K562 (cell line): ENCODE data around the gene TRMT2A. TPM values are rescaled to one million over a fixed set of nuclear protein-coding genes. Genes with fewer than 3 reads are reported as not detected.

Source experiments
- ARID3A ChIP-seq: IDR thresholded peaks from 2 replicates; pipeline ENCODE4 v1.6.1; 2012; ENCODE audit warnings: low read depth, low read length, improper control_type of control experiment, borderline replicate concordance
- ARID3B ChIP-seq: fragments of 250-450 bp; sonication (Bioruptor Pico); IDR thresholded peaks from 2 replicates; pipeline ENCODE4 v1.4.0; 2020; ENCODE audit warnings: borderline replicate concordance
- BDP1 ChIP-seq: IDR thresholded peaks from 3 replicates; pipeline ENCODE4 v1.6.1; 2011; ENCODE audit not compliant: insufficient read length, insufficient read depth
- CREBBP ChIP-seq: IDR thresholded peaks from one replicate; pipeline ENCODE4 v1.6.1; 2012; ENCODE audit warnings: low read depth, mild to moderate bottlenecking, control low read depth, inconsistent platforms, low read length
- CUX1 ChIP-seq: fragments of 200-800 bp; sonication (Bioruptor generic); IDR thresholded peaks from 2 replicates; pipeline ENCODE4 v1.6.1; 2016; ENCODE audit warnings: missing genetic modification characterization, missing compliant biosample characterization
- FOXJ3 ChIP-seq: sonication (generic); formaldehyde crosslinking; IDR thresholded peaks from 2 replicates; pipeline ENCODE4 v1.4.0; 2020; ENCODE audit warnings: mild to moderate bottlenecking, missing genetic modification reagents
- JUN ChIP-seq, 2 experiments: sonication (generic) in 1 of 2; formaldehyde crosslinking in 1 of 2; IDR thresholded peaks; 2 replicates each; pipeline versions ENCODE4 v1.6.1 to v1.8.0; 2012 to 2022; ENCODE audit warnings: borderline replicate concordance in 2 of 2, mild to moderate bottlenecking in 2 of 2, improper control_type of control experiment in 1 of 2, low read depth in 1 of 2, low read length in 1 of 2, missing genetic modification reagents in 1 of 2
- STAT5B ChIP-seq: fragments of 250-450 bp; sonication (Bioruptor Pico); IDR thresholded peaks from 2 replicates; pipeline ENCODE4 v1.8.0; 2021; ENCODE audit warnings: mild to moderate bottlenecking, inconsistent platforms
- TCFL5 ChIP-seq: fragments of 250-450 bp; sonication (Bioruptor Pico); conservative IDR thresholded peaks from 2 replicates; pipeline ENCODE4 v1.6.1; 2021; ENCODE audit warnings: mild to moderate bottlenecking, moderate library complexity, matching md5 sums
- U2AF1 ChIP-seq: fragments of 200-400 bp; formaldehyde crosslinking; optimal IDR thresholded peaks from 2 replicates; pipeline ENCODE3; 2017; ENCODE audit warnings: mild to moderate bottlenecking, low read depth, low read length, moderate library complexity
- ZBED1 ChIP-seq: IDR thresholded peaks from 2 replicates; pipeline ENCODE4 v1.6.1; 2014
- ZBTB17 ChIP-seq: fragments of 450-650 bp; formaldehyde crosslinking; IDR thresholded peaks from 2 replicates; pipeline ENCODE4 v1.4.0; 2020; ENCODE audit warnings: mild to moderate bottlenecking
- ZBTB7A ChIP-seq: IDR thresholded peaks from 2 replicates; pipeline ENCODE4 v1.6.1; 2011; ENCODE audit warnings: low read depth, mild to moderate bottlenecking, low read length, moderate library complexity, borderline replicate concordance; ENCODE audit not compliant: control insufficient read depth
- ZBTB8A ChIP-seq: fragments of 450-650 bp; IDR thresholded peaks from 2 replicates; pipeline ENCODE4 v1.6.1; 2018; ENCODE audit warnings: mild to moderate bottlenecking, moderate library complexity; ENCODE audit not compliant: partially characterized antibody
- ZNF146 ChIP-seq: IDR thresholded peaks from one replicate; pipeline ENCODE4 v1.6.1; 2018; ENCODE audit warnings: missing compliant biosample characterization; ENCODE audit not compliant: unreplicated experiment
- ZNF586 ChIP-seq: fragments of 450-650 bp; formaldehyde crosslinking; conservative IDR thresholded peaks from 2 replicates; pipeline ENCODE4 v1.4.0; 2020; ENCODE audit warnings: mild to moderate bottlenecking, moderate library complexity
- polyA plus RNA-seq, 8 experiments: library from polyadenylated mRNA; depleted of rRNA in 4 of 8; stranded (reverse) in 5 of 8; unstranded in 3 of 8; fragments of >200 nt; fragmentation: Nextera tagmentation in 2 of 8; fragmentation: Illumina TruSeq in 1 of 8; extraction: Ambion mirVana in 2 of 8; extraction: Trizol in 1 of 8; gene quantifications; 2 replicates each; pipeline versions ENCODE4 v1.2.1 to v1.2.3, GENCODE V29; 2011 to 2014; ENCODE audit warnings: inconsistent platforms in 1 of 8, missing spikeins in 1 of 8
- total RNA-seq, 7 experiments: library from RNA; depleted of rRNA in 6 of 7; stranded (reverse); fragments of >200 nt in 6 of 7; fragmentation: Illumina TruSeq in 2 of 7; extraction: Trizol in 2 of 7; gene quantifications; 2 replicates each; pipeline versions ENCODE4 v1.2.1 to v1.2.3, GENCODE V29; 2011 to 2021; ENCODE audit warnings: low replicate concordance in 1 of 7
- TF ChIP-seq, protein P1 (sequence below), 3 experiments: fragments of 200-800 bp in 1 of 3; sonication (Bioruptor generic) in 1 of 3; sonication (generic) in 1 of 3; formaldehyde crosslinking in 1 of 3; IDR thresholded peaks; 2 replicates each; pipeline versions ENCODE4 v1.6.1 to v1.8.0; 2016 to 2022; ENCODE audit warnings: mild to moderate bottlenecking in 2 of 3, missing compliant biosample characterization in 2 of 3, missing genetic modification characterization in 2 of 3, missing genetic modification reagents in 1 of 3

The TRMT2A gene
- total and polyA plus RNA-seq, 9 of the 15 experiments (the other 6 are each of a cell fraction or from before 2014, with no cell fraction given): 1.6 to 265 (median 140) TPM

GRCh38 chr22:20127869-20128618 is 11.0 kb upstream of the TRMT2A start (continued):
- TF ChIP-seq CUX1 (CRISPR knock-in tag) (no peak), JUN (IDR thresholded peaks at IDR 0.05; ENCODE audit: borderline replicate concordance, low read depth, low read length) (no peak), JUN (CRISPR knock-in tag; IDR thresholded peaks at IDR 0.05; ENCODE audit: borderline replicate concordance) (no peak), ZBED1 (peak; percentile 35), ZNF146 (CRISPR knock-in tag) (no peak), STAT5B (CRISPR knock-in tag) (no peak), ZBTB8A (no peak), ZBTB7A (no peak), ARID3B (CRISPR knock-in tag) (no peak), FOXJ3 (CRISPR knock-in tag) (no peak), ZNF586 (CRISPR knock-in tag) (no peak), BDP1 (no peak), ZBTB17 (CRISPR knock-in tag) (0 out of 2 replicates have a peak, but pooled peaks have one; percentile 8), U2AF1 (no peak), CREBBP (no peak), ARID3A (no peak), TCFL5 (CRISPR knock-in tag) (no peak)
- TF ChIP-seq, protein P1, sequence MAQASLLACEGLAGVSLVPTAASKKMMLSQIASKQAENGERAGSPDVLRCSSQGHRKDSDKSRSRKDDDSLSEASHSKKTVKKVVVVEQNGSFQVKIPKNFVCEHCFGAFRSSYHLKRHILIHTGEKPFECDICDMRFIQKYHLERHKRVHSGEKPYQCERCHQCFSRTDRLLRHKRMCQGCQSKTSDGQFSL (CRISPR knock-in tag; IDR thresholded peaks at IDR 0.05): no peak
- TF ChIP-seq, protein P1 (tag; IDR thresholded peaks at IDR 0.05): no peak
